Measurements from ENCODE around the gene DPRX. TPM values are rescaled to one million over a fixed set of nuclear protein-coding genes. Genes with fewer than 3 reads are reported as not detected.

Gene DPRX, protein sequence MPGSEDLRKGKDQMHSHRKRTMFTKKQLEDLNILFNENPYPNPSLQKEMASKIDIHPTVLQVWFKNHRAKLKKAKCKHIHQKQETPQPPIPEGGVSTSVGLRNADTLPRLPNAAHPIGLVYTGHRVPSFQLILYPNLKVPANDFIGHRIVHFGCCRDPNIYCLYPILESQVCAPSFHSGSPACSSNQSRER
- not detected for polyA plus RNA-seq (ENCODE audit: insufficient read depth in 1 of 5, insufficient read length in 5 of 5, low replicate concordance in 1 of 5)
- long read RNA-seq, donor 1: 0 reads
- long read RNA-seq, donor 2: 0 reads
- long read RNA-seq, donor 3: 0 reads
- long read RNA-seq, donor 4: 0 reads
- long read RNA-seq, donor 5: 0 reads
- long read RNA-seq, donor 6: 0 reads
- long read RNA-seq, donor 7: 0 reads
- long read RNA-seq, donor 8: 0 reads

DNA sequence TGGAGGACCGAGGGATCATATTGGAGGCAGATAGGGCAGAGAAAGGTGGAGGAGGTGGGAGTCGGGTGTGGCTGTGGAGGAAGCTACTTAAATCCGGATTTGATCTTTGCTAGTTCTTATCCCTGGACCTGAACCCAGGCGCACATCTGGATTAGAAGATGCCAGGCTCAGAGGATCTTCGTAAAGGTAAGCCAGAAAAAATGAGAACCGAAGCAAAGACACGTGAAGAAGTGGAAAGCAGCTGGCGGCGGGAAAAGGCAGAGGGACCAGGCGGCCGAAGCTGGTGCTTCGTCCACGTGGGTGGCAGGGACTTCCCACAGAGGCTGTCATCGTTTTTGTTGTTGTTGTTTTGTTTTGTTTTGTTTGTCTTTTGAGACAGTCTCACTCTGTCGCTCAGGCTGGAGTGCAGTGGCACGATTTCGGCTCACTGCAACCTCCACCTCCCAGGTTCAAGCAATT lies at the start of gene DPRX:
Gene DPRX (plus strand): TSS at position 51 of the 459 bp plus-strand sequence. CDS start 108 bp downstream, at position 159.
- DNase-seq: no peak

- no peak for DNase-seq
Measured at GRCh38 chr19:53583181-53583580, 48.6 kb upstream of the DPRX start.

GRCh38 chr19:53586277-53586691 lies 45.5 kb upstream of the DPRX start:
- DNase-seq: no peak

- DNase-seq: no peak
Measured at GRCh38 chr19:53594811-53595509, 36.8 kb upstream of the DPRX start.

- DNase-seq: no peak
Measured at GRCh38 chr19:53595510-53595867, 36.3 kb upstream of the DPRX start.

GRCh38 chr19:53596056-53596455 lies 35.7 kb upstream of the DPRX start:
- no peak for DNase-seq

DNA sequence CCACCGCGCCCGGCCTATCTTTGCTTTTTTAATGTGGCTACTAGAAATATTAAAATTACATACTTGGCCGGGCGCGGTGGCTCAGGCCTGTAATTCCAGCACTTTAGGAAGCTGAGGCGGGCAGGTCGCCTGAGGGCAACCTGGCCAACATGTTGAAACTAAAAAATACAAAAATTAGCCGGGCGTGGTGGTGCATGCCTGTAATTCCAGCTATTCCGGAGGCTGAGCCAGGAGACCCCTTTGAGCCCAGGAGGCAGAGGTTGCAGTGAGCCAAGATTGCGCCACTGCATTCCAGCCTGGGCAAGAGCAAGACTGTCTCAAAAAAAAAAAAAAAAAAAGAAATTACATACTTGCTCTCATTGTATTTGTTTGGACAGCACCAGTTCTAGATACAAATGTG lies 34.8 kb upstream of the DPRX start:
- DNase-seq: no peak

GRCh38 chr19:53598361-53598760 lies 33.4 kb upstream of the DPRX start:
- no peak for DNase-seq

DNA sequence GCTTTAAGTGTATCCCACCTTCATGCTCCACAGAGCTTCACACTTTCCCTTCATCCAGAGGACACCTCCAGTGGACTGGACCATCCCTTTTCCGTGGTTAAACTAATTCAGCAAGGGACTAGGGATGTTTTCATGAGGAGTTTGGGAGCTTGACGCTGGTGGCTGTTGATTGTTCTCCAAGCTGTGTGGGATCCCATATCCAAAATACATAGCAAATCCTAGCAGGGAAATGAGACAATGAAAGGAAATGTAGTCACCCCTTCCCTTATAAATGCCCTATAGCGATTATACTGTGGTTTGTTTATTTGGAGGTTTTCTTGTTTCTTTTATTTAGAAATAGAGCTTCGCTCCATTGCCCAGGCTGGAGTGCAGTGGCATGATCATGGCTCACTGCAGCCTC lies 31.6 kb upstream of the DPRX start:
- DNase-seq: no peak

DNA sequence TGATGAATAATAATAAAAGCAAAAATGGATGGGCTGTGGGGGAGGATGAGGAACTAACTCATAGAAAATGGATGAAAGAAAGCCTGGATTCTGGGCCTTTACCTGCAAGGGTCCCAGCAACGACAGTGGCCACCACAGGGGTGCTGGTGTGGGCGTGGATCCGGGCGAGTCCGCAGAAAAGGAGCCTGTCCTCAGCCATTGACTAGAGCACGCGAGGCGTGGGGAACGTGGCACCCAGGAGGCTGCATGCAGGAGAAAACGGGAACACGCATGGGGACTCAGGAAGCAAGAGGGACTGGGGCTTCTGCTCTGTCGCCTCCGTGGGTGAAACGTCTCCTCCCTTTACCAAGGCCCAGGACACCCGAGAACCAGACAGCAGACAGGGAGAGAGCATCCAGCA lies 25.8 kb upstream of the DPRX start:
- DNase-seq: no peak

GRCh38 chr19:53608381-53608780 lies 23.4 kb upstream of the DPRX start:
- DNase-seq: no peak

GRCh38 chr19:53612762-53613526 lies 18.9 kb upstream of the DPRX start:
- no peak for DNase-seq

GRCh38 chr19:53621885-53622740 lies 9.7 kb upstream of the DPRX start:
- no peak for DNase-seq

DNA sequence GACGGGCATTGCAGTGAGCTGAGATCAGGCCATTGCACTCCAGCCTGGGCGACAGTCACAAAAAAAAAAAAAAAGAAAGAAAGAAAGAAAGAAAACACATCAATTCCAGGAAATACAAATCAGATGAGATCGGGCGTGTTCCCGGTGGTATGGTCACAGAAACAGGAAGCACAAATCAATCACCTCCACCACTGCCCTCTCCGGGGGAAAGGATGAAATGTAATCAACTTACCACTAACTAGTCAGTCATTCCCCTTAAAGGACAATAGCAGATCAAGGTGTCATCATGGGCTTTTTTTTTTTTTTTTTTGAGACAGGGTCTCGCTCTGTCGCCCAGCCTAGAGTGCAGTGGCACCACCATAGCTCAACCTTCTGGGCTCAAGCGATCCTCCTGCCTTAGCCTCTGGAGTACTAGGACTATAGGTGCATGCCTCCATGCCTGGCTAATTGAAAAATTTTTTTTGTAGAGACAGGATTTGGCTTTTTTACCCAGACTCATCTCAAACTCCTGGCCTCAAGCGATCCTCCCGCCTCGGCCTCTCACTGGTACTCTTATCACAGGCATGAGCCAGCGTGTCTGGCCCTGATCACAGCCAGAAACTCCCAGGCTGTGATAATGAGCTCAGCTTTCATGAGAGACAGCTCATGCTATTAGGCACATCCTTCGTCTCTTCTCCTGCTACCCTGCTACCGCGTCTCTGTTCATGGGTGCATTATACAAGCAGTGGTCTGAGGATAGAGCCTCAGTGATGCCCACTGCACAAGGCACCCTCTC lies 6.8 kb upstream of the DPRX start:
- DNase-seq: no peak

DNA sequence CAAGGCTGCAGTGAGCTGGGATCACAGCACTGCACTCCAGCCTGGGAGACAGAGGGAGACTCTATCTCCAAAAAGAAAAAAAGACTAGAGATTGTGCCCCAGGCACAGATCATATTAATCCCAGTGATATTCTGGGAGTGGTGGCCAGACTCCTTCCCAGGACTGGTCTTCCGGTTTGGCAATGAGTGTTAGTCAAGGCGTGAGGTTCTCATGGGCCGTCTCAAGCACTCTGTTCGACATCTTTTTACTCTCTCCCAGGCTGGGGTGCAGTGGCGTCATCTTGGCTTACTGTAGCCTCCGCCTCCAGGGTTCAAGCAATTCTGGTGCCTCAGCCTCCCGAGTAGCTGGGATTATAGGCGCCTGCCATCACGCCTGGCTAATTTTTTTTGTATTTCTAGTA lies 5.3 kb upstream of the DPRX start:
- no peak for DNase-seq

DNA sequence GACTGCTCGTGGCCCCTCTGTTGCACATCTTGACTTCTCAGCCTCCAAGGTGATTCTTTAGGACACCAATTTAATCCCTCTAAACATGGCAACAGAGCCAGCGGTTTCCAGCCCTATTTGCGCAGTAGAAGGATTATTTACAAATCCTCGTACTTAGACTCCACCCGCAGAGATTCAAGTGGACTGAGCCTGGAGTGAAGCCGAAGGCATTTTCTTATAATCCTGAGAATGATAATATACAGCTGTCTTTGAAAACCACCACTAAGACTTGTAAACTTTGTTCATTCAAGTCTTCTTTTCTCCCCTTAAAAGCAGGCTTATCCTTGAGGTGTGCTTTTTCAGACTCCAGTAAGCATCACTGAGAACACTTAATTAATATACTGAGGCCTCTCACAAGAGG lies 4.8 kb upstream of the DPRX start:
- peak; percentile 64 to 67 for DNase-seq

GRCh38 chr19:53634768-53635167 lies 3.0 kb downstream of the DPRX start:
- no peak for DNase-seq

- DNase-seq: no peak
Measured at GRCh38 chr19:53639471-53639870, 7.7 kb downstream of the DPRX start.

DNA sequence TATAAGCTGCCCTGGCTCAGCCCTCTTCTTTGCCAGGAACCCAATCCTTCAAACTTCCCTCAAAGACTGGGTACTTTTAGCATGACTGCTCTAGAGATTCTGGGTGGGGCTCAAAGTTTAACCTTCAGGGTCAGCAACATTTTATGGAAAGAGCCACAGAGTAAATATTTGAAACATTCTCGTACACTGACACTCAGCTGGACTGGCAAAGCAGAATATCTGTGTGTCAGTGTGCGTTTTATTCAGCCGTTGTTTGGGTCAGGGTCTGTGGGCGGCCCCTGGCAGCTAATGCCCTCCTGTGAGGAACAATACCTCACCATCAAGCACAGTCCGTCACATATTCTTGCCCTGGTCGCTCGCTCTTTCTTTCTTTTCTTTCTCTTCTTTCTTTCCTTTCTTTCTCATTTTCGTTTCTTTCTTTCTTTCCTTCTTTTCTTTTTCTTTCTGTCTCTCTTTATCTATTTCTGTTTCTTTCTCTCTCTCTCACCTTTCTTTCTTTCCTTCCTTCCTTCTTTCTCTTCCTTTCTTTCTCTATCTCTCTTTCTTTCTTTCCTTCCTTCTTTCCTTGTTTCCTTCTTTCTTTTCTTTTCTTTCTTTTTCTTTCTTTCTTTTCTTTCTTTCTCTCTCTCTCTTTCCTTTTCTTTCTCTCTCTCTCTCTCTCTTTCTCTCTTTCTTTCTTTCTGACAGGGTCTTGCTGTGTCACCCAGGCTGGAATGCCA lies 10.7 kb downstream of the DPRX start:
- DNase-seq: no peak

All from right lung (tissue), 10 donors.